Fibroblast of lung (primary cell): ENCODE data around the gene REPIN1.

ENCODE experiments used
- EZH2 ChIP-seq: IDR thresholded peaks from 2 replicates; pipeline ENCODE4 v1.5.1; 2012; ENCODE audit warnings: low read length, control low read depth, mild to moderate bottlenecking; ENCODE audit errors: missing control alignments
- TF ChIP-seq, protein P1 (sequence below), 2 donors: IDR thresholded peaks in 1 of 2; conservative IDR thresholded peaks in 1 of 2; 1 replicate in 1 of 2; 2 replicates in 1 of 2; pipeline ENCODE4 v1.5.1; 2011 to 2012; ENCODE audit warnings: low read length in 2 of 2, control low read depth in 1 of 2, inconsistent platforms in 1 of 2, low read depth in 1 of 2, mild to moderate bottlenecking in 1 of 2

DNA sequence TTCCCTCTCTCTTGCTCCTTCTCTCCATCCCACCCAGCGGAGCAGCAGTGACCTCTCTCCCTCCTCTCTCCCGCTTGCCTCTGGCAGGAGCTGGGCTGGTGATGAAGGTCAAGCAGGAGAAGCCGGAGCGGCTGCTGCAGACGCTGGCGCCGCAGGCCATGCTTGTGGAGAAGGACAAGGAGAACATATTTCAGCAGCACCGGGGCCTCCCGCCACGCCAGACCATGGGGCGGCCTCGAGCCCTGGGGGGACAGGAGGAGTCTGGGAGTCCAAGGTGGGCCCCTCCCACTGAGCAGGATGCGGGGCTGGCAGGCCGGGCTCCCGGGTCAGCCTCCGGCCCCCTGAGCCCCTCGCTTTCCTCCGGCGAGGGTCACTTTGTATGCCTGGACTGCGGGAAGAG is 27.8 kb downstream of the REPIN1 start:
- TF ChIP-seq, protein P1, sequence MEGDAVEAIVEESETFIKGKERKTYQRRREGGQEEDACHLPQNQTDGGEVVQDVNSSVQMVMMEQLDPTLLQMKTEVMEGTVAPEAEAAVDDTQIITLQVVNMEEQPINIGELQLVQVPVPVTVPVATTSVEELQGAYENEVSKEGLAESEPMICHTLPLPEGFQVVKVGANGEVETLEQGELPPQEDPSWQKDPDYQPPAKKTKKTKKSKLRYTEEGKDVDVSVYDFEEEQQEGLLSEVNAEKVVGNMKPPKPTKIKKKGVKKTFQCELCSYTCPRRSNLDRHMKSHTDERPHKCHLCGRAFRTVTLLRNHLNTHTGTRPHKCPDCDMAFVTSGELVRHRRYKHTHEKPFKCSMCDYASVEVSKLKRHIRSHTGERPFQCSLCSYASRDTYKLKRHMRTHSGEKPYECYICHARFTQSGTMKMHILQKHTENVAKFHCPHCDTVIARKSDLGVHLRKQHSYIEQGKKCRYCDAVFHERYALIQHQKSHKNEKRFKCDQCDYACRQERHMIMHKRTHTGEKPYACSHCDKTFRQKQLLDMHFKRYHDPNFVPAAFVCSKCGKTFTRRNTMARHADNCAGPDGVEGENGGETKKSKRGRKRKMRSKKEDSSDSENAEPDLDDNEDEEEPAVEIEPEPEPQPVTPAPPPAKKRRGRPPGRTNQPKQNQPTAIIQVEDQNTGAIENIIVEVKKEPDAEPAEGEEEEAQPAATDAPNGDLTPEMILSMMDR (conservative IDR thresholded peaks at IDR 0.05 in 1 of 2, IDR thresholded peaks at IDR 0.05 in 1 of 2; ENCODE audit: low read depth in 1 of 2, low read length in 2 of 2) = no peak
- TF ChIP-seq EZH2 = no peak
